Measurements from ENCODE around the gene TMEM266.

Gene TMEM266

GRCh38 chr15:76200641-76201105 lies 140.9 kb downstream of the TMEM266 start:
- no peak for TF ChIP-seq CTCF (IDR thresholded peaks at IDR 0.05)
- Mint-ChIP-seq H3K4me3 (no peak overlapping the region), H3K27me3 (ENCODE audit: low read depth, poor library complexity) (peaks cover 4% of the 10 kb centered on the region), H3K4me1 (peaks cover 38% of the 10 kb centered on the region), H3K27ac (no peak overlapping the region), H3K36me3 (ENCODE audit: low read depth) (peaks cover 5% of the 10 kb centered on the region), H3K9me3 (no peaks in the 10 kb centered on the region)
- DNase-seq, result no peak

DNA sequence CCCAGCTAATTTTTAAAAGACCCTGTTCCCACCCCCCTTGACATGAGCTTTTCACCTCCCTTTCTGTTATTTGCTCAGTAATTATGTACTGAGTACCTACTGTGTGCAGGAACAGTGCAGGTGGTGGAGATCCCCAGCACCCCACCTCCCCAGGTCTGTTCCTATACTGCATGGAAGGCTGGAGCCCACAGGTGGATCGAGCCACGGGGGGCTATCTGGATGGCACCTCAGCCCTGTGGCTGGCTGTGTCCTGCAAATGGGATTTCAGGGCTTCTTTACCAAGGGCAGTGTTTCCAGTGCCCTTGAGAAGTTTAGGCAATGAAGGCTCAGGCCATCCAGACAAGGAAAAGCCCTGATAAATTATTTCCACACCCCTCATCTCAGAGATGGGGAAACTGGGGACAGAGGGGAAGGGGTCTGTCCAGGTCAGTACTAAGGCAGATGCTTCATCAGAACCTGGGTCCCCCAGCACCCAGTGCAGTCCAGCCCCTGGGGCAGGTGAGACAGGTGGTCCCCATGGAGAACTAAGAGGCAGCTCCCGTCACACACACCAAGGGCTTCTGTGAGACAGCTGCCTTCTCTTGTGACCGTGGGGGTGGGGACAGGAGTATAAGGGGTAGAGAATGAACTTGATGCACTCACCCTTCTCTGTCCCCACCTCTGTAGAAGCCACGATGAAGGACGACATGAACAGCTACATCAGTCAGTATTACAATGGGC lies 141.9 kb downstream of the TMEM266 start:
- no peak for TF ChIP-seq CTCF (IDR thresholded peaks at IDR 0.05)
- Mint-ChIP-seq H3K36me3 (ENCODE audit: low read depth) (peaks cover 5% of the 10 kb centered on the region), H3K4me3 (no peak overlapping the region), H3K4me1 (peaks cover 27% of the 10 kb centered on the region), H3K27ac (no peak overlapping the region), H3K9me3 (no peaks in the 10 kb centered on the region), H3K27me3 (ENCODE audit: low read depth, poor library complexity) (peaks cover 4% of the 10 kb centered on the region)
- DNase-seq, result no peak

DNA sequence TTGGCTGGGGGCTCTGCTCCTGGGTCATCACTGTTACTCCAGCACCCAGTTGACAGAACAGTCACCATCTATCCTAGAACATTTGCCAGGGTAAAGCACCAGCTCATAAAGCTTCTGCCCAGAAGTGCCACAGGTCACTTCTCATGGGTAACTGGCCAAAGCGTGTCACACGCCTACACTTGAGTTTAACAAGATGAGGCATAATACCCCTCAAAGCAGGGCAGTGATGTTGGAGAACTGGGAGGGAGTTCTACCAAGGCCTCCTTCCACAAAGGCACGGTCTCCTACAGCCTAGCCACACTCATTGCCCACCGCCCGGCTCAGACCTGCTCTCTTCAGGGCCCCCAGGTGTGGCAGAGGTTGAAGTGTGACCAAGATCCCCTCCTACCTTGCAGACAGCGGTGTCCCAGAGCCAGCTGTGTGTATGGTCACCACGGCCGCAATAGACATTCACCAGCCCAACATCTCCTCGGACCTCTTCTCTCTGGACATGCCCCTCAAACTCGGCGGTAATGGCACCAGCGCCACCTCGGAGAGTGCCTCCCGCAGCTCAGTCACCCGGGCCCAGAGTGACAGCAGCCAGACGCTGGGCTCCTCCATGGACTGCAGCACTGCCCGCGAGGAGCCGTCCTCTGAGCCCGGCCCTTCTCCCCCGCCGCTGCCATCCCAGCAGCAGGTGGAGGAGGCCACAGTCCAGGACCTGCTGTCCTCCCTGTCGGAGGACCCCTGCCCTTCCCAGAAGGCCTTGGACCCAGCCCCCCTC lies 143.7 kb downstream of the TMEM266 start:
- Mint-ChIP-seq H3K27ac (no peak overlapping the region), H3K36me3 (ENCODE audit: low read depth) (peaks cover 11% of the 10 kb centered on the region), H3K9me3 (no peaks in the 10 kb centered on the region), H3K27me3 (ENCODE audit: low read depth, poor library complexity) (peaks cover 4% of the 10 kb centered on the region), H3K4me1 (peaks cover 29% of the 10 kb centered on the region), H3K4me3 (no peak overlapping the region)
- no peak for DNase-seq
- no peak for TF ChIP-seq CTCF (IDR thresholded peaks at IDR 0.05)

DNA sequence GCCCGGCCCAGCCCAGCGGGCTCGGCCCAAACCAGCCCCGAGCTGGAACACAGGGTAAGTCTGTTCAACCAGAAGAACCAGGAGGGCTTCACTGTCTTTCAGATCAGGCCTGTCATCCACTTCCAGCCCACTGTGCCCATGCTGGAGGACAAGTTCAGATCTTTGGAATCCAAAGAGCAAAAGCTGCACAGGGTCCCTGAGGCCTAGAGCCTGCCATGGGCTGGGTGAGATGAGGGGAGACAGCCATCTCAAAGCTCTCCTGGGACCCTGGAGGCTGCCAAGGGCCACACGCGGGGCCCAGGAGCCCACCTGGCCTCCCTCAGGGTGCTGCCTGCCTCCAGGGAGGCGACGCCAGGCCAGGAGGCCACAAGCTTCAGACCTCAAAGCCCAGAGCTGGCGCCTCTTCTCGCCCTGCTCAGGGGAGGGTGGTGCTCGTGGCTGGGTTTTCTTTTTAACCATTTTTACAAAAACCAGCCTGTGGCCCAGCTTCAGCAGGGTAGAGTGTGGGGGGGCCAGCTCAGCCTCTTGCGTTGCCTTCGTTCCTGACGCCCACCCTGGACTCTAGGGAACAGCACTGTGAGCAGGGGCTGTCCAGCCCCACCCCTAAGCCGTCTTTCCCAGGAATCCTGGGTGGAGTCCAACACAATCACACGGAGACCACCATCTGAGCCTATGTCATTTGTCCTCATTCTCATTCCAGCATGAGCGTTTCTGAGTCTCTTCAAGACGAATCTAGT lies 144.5 kb downstream of the TMEM266 start:
- Mint-ChIP-seq H3K36me3 (ENCODE audit: low read depth) (peaks cover 11% of the 10 kb centered on the region), H3K4me3 (no peak overlapping the region), H3K27ac (peak overlapping the region; percentile 89), H3K4me1 (peaks cover 35% of the 10 kb centered on the region), H3K27me3 (ENCODE audit: low read depth, poor library complexity) (no peaks in the 10 kb centered on the region), H3K9me3 (no peaks in the 10 kb centered on the region)
- no peak for DNase-seq
- no peak for TF ChIP-seq CTCF (IDR thresholded peaks at IDR 0.05)

DNA sequence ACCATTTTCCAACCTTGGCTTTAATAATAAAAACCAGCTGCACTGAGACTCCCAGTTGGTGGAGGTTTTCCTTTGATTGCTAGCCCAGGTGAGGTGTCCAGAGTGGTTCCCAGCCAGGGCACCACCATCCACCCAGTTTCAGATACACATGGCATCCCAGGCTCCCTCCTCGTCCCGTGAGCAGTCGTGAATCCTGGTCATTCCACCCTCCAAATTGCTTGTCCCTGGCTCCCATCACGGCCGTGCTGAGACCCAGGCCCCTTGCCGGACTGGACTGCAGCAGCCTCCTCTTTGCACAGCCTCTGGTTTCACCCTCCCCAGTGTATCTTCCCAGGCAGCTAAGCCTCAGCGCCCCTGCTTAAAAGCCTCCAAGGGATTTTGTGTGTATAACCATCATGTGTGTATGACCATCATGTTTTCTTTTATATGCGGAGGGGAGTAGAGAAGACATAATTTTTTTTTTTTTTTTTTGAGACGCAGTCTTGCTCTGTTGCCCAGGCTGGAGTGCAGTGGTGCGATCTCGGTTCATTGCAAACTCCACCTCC lies 145.2 kb downstream of the TMEM266 start:
- Mint-ChIP-seq H3K4me3 (no peak overlapping the region), H3K36me3 (ENCODE audit: low read depth) (peaks cover 11% of the 10 kb centered on the region), H3K9me3 (no peaks in the 10 kb centered on the region), H3K27me3 (ENCODE audit: low read depth, poor library complexity) (no peaks in the 10 kb centered on the region), H3K4me1 (peaks cover 37% of the 10 kb centered on the region), H3K27ac (no peak overlapping the region)
- no peak for DNase-seq
- TF ChIP-seq CTCF (IDR thresholded peaks at IDR 0.05), result no peak

Measured in nephron progenitor cell (in vitro differentiated cells).